CD4-positive, alpha-beta T cell treated with Interleukin-15 for 1 hour (primary cell): Measurements from ENCODE around the gene CTCF.

Experiments
- DNase-seq: peaks from one replicate; pipeline ENCODE4 v3.0.0-alpha.2; 2020

The CTCF gene

DNA sequence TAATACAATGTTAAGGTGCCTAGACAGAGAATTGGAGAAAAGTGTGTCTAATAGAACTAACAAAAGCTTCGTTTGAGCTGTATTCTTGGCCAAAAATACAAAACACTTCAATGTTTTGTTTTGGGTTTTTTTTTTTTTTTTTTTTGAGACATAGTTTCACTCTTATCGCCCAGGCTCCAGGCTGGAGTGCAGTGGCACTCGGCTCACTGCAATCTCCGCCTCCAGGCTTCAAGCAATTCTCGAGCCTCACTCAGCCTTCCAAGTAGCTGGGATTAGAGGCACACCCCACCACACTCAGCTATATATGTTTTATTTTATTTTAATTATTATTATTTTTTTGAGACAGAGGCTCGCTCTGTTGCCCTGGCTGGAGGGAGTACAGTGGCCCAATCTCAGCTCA is 44.3 kb downstream of the CTCF start:
- DNase-seq: no peak

GRCh38 chr16:67608364-67608763 is 46.0 kb downstream of the CTCF start:
- DNase-seq: no peak

DNA sequence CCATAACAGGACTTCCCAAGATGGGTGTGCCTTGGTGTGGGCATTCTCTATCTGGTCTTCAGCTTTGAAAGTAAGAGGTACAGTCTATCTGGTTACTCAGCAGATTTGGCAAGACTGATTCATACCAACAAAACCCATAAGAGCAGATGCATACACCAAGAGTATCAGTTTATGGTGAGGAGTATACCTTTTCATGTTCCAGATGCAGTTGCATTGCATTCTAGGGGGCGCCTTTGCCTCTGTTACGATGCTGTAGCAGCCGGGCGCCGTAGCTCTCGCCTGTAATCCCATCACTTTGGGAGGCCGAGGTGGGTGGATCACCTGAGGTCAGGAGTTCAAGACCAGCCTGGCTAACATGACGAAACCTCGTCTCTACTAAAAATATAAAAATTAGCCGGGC is 51.5 kb downstream of the CTCF start:
- DNase-seq: no peak

DNA sequence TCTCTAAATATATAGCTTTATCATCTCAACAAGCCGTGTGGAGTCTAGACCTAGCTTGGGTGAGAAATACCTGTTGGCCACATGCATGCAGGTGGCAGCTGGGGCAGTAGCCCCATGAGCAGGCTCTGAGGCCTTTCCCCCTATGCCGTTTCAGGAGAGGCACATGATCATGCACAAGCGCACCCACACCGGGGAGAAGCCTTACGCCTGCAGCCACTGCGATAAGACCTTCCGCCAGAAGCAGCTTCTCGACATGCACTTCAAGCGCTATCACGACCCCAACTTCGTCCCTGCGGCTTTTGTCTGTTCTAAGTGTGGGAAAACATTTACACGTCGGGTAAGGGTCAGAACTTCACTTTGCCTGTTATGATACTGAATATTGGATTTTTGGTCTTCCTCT is 65.9 kb downstream of the CTCF start:
- DNase-seq: no peak

DNA sequence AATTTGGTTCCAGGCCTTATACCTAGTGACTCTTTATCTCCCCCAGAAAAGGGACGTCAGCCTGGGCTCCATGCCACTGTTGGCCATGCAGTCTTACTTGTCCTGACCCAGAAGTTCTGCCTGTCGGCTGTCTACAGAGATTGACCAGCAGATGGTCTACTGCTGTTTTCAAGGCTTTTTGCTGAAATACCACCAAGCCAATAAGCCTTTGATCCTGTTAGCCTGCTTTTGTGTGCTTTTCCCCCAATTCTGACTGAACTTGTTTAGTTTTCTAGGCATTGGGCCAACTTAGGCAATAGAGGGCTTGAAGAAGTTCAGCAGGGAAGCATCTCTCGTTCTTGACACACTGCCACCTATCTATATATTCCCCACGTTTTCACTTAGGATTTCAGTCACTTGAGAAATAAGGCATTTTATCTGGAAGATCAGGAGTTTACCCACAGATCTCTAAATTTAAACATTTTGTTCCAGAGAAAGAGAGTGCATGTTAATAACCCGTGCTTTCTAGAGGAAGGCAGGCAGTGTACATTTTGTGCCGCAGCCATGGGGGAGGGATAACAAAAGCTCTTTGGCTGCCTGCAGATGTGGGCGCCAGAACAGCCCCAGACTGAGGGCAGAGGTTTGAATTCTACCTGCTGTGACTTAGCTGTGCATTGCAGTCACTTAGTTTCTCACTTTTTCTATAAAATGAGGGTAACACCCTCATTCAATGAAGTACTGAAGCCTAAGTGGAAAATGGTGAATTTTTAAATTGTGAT is 70.3 kb downstream of the CTCF start:
- no peak for DNase-seq

DNA sequence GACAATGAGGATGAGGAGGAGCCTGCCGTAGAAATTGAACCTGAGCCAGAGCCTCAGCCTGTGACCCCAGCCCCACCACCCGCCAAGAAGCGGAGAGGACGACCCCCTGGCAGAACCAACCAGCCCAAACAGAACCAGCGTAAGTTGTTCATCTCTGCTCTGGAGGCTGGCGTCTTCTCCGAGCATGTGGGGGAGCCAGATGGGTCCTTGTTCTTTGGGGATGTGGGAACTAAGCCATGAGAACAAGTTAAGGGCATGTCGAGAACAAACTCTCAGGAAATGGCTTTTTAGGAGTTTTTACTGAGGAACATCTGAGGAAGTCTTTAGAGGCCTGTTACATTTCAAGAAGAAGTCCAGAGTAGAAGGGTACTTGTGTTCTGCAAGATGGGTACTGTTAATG is 74.4 kb downstream of the CTCF start:
- DNase-seq: no peak

DNA sequence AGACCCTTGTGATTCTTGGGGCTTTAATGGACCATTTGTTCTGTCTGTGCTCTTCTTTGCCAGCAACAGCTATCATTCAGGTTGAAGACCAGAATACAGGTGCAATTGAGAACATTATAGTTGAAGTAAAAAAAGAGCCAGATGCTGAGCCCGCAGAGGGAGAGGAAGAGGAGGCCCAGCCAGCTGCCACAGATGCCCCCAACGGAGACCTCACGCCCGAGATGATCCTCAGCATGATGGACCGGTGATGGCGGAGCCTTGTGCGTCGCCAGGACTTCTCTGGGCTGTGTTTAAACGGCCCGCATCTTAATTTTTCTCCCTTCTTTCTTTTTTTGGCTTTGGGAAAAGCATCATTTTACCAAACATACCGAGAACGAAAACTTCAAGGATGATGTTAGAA is 75.3 kb downstream of the CTCF start:
- DNase-seq: no peak

DNA sequence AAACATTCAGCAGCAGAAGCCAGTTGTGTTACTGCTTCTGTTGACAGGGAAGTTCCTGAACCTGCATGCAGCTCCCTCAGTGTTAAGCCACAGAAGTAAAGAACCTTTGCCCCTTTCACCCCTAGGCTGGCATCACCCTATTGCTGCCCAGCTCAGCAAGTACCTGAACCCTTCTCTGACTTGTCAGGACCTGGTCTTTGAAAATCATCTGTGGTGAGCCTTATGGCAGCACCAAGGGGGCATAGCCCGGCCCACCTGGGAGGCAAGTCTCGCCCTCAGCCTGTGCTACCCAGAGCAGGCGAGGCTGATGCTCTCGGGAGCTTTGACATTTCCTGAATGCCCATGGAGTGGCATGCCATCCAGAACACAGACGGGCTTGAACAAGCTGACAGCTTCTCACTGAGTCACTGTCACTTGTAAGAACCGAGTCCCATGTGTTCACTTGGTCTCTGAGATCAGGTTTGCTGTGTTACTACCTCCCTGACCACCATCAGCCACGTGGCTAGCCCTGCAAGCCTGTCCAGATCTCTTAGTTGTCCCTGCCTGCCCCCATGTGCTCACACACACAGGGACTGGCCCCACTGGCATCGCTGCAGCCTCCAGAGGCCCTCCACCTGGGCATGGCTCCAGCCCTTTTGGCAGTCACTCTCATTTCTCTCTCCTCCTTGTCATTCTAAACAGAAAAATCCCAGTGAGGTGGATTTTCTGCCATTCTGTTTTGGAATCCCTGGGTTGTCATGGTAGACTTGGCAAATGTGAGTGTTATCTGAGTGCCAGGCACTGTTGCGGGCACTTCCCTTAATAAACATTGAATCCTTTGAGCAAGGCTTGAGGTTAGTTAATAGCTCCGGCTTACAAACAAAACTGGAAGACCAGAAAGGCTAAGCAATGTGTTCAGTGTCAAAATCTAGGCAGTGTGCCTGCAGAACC is 79.7 kb downstream of the CTCF start:
- no peak for DNase-seq

GRCh38 chr16:67644038-67644437 is 81.7 kb downstream of the CTCF start:
- DNase-seq: no peak

DNA sequence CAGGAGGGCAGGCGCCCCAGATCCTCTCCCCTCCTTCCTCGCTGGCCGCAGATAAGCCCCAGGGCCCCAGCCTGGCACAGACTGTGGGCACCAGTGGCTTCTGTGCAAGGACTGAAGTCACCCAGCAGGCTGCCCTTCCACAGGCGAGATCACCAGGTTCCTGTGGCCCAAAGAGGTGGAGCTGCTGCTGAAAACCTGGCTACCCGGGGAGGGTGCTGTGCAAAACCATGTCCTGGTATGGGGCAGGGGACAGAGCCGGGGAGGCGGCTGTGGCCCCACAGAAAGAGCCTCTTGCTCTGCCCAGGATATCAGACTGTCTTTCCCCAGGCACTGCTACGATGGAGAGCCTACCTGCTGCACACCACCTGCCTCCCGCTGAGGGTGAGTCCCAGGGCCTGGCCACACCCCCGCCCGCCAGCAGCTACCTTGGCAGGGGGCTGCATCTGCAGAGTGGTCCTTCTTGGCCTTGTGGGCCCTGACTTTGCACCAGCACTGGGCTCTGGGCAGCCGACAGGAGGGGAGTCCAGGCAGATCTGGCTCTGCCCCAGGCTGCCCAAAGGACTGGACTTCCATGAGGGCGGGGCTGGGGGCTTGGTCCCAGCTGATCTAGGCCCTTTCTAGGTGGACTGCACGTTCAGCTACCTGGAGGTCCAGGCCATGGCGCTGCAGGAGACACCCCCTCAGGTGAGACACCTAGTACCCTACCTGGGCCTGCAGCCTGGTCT is 83.2 kb downstream of the CTCF start:
- DNase-seq: no peak

GRCh38 chr16:67647111-67647651 is 84.9 kb downstream of the CTCF start:
- DNase-seq: no peak

DNA sequence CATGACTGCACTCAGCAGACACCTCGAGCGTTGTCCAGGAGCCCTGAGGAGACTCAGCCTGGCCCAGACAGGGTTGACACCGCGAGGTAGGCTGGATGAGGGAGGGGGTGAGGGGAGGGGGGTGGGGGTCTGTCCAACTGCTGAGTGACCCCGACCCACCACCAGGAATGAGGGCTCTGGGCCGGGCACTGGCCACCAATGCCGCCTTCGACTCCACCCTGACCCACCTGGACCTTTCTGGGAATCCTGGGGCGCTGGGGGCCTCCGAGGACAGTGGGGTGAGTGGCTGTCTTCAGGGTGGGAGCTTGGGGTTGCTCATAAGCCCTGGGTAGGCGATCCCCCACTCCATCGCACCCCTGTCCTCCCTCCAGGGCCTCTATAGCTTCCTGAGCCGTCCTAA is 85.4 kb downstream of the CTCF start:
- DNase-seq: no peak

DNA sequence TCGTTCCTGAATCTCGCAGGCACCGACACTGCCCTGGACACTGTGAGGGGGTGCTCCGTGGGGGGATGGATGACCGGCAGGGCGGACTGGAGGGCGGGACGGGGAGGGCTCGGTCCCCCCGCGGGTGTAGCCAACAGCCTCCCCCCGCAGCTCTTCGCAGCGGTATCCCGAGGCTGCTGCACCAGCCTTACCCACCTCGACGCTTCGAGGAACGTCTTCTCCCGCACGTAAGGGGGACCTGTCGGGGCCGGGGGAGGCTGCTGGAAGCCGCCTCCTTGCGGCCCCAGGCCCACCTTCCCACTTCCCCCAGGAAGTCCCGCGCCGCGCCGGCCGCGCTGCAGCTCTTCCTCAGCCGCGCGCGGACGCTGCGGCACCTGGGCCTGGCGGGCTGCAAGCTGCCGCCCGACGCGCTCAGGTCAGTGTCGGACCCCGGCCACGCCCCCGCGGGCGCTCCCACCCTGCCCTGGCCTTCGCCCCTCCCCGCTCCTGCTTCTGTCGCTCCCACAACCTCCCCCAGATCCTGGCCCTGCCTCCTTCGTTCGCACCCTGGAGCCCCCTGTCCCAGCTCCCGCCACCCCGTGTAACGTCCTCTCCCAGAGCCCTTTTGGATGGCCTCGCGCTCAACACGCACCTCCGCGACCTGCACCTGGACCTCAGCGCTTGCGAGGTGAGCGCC is 85.9 kb downstream of the CTCF start:
- DNase-seq: no peak

GRCh38 chr16:67648764-67649407 is 86.6 kb downstream of the CTCF start:
- DNase-seq: no peak

DNA sequence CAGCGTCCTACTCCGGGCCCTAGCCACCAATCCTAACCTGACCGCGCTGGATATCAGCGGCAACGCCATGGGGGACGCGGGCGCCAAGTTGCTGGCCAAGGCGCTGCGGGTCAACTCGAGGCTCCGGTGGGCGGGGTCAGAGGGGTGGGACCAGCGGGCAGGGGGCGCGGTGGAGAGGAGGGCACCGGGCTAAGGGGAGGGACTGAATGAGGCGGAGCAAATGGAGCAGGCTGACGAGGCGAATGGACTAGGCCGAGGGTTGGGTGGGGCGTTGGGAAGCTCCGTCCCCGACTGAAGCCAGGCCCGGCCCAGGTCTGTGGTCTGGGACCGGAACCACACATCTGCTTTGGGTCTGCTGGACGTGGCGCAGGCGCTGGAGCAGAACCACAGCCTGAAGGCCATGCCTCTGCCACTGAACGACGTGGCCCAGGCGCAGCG is 87.2 kb downstream of the CTCF start:
- DNase-seq: no peak

GRCh38 chr16:67650023-67650422 is 87.7 kb downstream of the CTCF start:
- no peak for DNase-seq

DNA sequence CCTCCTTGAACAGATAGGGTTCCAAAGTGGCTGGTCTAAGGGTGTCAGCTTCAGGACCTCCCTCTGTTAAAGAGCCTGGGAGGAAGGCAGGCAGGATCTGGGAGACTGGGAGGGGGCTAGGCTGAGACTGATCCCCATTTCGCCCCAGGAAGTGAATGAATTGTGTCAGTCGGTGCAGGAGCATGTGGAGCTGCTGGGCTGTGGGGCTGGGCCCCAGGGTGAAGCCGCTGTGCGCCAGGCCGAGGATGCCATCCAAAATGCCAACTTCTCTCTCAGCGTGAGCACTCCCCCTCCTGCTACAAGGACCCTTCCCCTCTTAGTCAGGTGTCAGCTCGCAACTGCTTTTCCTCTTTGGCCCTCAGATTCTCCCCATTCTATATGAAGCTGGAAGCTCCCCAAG is 88.7 kb downstream of the CTCF start:
- DNase-seq: no peak

- DNase-seq: no peak
These were observed 89.5 kb downstream of the CTCF start for GRCh38 chr16:67651847-67652246.

GRCh38 chr16:67652578-67653127 is 90.3 kb downstream of the CTCF start:
- DNase-seq: no peak

- no peak for DNase-seq
These were observed 90.9 kb downstream of the CTCF start for GRCh38 chr16:67653128-67653788.

DNA sequence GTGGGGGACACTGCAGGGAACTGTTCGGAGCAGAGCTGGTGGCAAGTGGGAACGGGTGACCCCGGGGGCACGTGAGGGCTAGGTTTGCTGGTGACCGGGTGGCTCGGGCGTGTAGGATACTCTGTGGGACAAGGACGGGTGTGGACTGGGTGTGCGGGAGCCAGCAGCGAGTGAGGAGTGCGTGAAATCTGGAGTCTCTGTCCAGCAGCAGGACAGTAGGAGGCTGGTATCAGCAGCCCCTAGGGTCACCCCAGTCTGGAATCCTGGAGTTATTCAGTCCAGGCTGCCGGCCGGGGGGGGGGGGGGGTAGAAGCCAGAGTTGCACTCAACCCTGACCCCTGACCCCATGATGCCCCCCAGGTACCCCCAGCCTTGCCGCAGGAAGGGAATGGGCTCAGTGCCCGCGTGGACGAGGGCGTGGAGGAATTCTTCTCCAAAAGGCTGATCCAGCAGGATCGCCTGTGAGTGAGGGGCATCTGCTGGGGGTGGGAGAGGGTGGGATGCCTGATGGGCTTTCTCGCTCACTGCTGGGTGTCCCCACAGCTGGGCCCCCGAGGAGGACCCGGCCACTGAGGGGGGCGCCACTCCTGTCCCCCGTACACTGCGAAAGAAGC is 91.6 kb downstream of the CTCF start:
- DNase-seq: no peak
